ENCODE data around the gene RUVBL2. TPM values are rescaled to one million over a fixed set of nuclear protein-coding genes. Genes with fewer than 3 reads are reported as not detected.

RUVBL2 gene
- total RNA-seq, 5 donors from 2014 or later (not counting 1 experiment from before 2014, with no cell fraction given) = 20.3 to 48.7 (median 41.4) TPM

- H3K9me3 Mint-ChIP-seq = no peaks in the 10 kb centered on the region
- WGBS (ENCODE audit: insufficient coverage) = no CpG with 5 or more reads among the region's 7 CpGs
- peaks cover 57 to 79% (median 62%) of the 10 kb centered on the region in 3 donors for H3K4me1 Mint-ChIP-seq
- no peak for DNase-seq
- peak overlapping the region; percentile 87 to 96 for H3K27ac Mint-ChIP-seq
- H3K27ac ChIP-seq (ENCODE audit: low read length) = peak overlapping the region; percentile 80
- H3K4me1 ChIP-seq (ENCODE audit: control insufficient read depth in 1 of 2, extremely low read depth in 1 of 2, insufficient read depth in 2 of 2, low read length in 2 of 2) = peaks cover 22 to 69% of the 10 kb centered on the region in 2 experiments
- no peak for ATAC-seq (replicated peaks in 1 of 4)
- no peaks in the 10 kb centered on the region for H3K9me3 ChIP-seq
- no peaks in the 10 kb centered on the region for H3K27me3 Mint-ChIP-seq
- H3K4me3 ChIP-seq (ENCODE audit: control insufficient read depth in 1 of 2, extremely low read depth in 1 of 2, low read length in 1 of 2) = no peak overlapping the region
- POLR2A ChIA-PET = interaction anchor here in 1 of 2 donors (1.0 kb wide), 1 partner anchor 31 kb away, joined by 5 read pairs; the partner anchor contains the start of genes GYS1 and RUVBL2
- H3K27me3 ChIP-seq (replicated peaks in 1 of 2; ENCODE audit: control insufficient read depth in 2 of 2, extremely low read depth in 1 of 2, insufficient read depth in 2 of 2, low read length in 1 of 2) = no peaks in the 10 kb centered on the region
- peaks cover 15% of the 10 kb centered on the region for H3K36me3 Mint-ChIP-seq
- CTCF ChIA-PET = no interaction called here
- H3K4me3 Mint-ChIP-seq = peak overlapping the region in 2 of 3 donors; percentile 41 to 98
- H3K36me3 ChIP-seq (ENCODE audit: control insufficient read depth in 2 of 2, extremely low read depth in 1 of 2, insufficient read depth in 1 of 2, low read length in 1 of 2) = peaks cover 0 to 17% of the 10 kb centered on the region in 2 donors
These were observed 30.9 kb upstream of the RUVBL2 start for GRCh38 chr19:48962849-48963165.

- Mint-ChIP-seq H3K4me1 (peaks cover 57 to 79% (median 59%) of the 10 kb centered on the region in 3 donors), H3K27ac (peak overlapping the region; percentile 96 to 99), H3K27me3 (no peaks in the 10 kb centered on the region), H3K4me3 (peak overlapping the region; percentile 98 to 100 (median 100)), H3K9me3 (no peaks in the 10 kb centered on the region), H3K36me3 (peaks cover 17% of the 10 kb centered on the region)
- H3K36me3 ChIP-seq (ENCODE audit: control insufficient read depth in 2 of 2, extremely low read depth in 1 of 2, insufficient read depth in 1 of 2, low read length in 1 of 2) = peaks cover 3 to 22% of the 10 kb centered on the region in 2 donors
- no peak for ATAC-seq (replicated peaks in 1 of 4)
- ChIA-PET CTCF (interaction anchor here in 1 of 2 donors (1.1 kb wide), 1 partner anchor 30 kb away, joined by 4 read pairs; the partner anchor contains the start of gene RUVBL2), POLR2A (interaction anchor here in 1 of 2 donors (0.5 kb wide), 1 partner anchor 83 kb away, joined by 6 read pairs; no protein-coding TSS in a partner anchor)
- WGBS (ENCODE audit: insufficient coverage) = 21% methylated on average over 23 of the region's 28 CpGs
- H3K9me3 ChIP-seq = no peaks in the 10 kb centered on the region
- peak overlapping the region; percentile 1 to 15 for H3K4me3 ChIP-seq (ENCODE audit: control insufficient read depth in 1 of 2, extremely low read depth in 1 of 2, low read length in 1 of 2)
- no peaks in the 10 kb centered on the region for H3K27me3 ChIP-seq (replicated peaks in 1 of 2; ENCODE audit: control insufficient read depth in 2 of 2, extremely low read depth in 1 of 2, insufficient read depth in 2 of 2, low read length in 1 of 2)
- DNase-seq = peak in 18 of 35 experiments; percentile 12 to 61 (median 26)
- H3K4me1 ChIP-seq (ENCODE audit: control insufficient read depth in 1 of 2, extremely low read depth in 1 of 2, insufficient read depth in 2 of 2, low read length in 2 of 2) = peaks cover 22 to 66% of the 10 kb centered on the region in 2 experiments
- H3K27ac ChIP-seq (ENCODE audit: low read length) = peak overlapping the region; percentile 65
These were observed 30.1 kb upstream of the RUVBL2 start for GRCh38 chr19:48963371-48964204.

DNA sequence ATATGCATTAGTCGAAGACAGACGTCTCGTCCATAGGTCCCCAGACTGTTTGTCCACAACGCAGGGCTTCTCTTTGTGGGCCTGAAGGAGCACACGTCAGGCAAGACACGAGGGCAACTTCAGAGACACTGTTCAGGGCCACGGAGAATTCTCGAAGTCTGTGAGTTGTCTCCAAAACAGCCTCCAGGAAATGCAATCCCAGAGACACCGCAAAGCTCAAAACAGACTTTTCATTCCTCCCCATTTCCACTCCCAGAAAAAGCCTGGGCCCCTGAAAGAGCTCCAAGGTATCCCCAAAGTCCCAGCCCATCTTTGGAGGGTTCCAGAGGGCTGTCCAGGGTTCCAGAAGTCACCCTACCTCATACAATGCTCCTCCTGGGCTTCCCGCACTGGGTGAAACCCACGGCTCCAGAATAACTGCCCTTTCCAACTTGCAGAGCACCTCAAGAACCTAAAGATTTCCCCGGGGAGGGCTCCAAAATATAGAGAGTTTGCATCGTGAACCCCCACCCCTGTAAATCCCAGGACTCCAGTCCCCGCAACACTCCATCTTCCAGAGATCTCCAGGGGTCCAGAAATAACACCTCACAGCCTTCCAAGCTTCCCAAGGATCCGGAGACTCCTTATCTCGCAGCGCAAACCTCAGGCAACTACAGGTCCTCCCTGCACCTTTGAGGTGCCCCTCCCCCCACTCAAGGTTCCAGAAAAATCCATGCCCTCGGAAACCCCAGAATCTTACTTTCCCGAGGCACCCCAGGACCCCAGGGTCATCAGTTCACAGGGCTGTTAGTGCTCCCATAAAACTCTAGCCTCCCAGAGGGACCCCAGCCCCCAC lies 29.3 kb upstream of the RUVBL2 start:
- peak overlapping the region; percentile 98 to 100 (median 100) for H3K4me3 Mint-ChIP-seq
- ATAC-seq (replicated peaks in 1 of 4) (no peak), DNase-seq (peak in 2 of 35 experiments; percentile 14 to 37)
- no peaks in the 10 kb centered on the region for H3K9me3 Mint-ChIP-seq
- WGBS (ENCODE audit: insufficient coverage) = 34% methylated on average over 14 of the region's 19 CpGs
- peaks cover 17% of the 10 kb centered on the region for H3K36me3 Mint-ChIP-seq
- H3K27me3 Mint-ChIP-seq = no peaks in the 10 kb centered on the region
- H3K4me3 ChIP-seq (ENCODE audit: control insufficient read depth in 1 of 2, extremely low read depth in 1 of 2, low read length in 1 of 2) = peak overlapping the region; percentile 58 to 81
- H3K9me3 ChIP-seq = no peaks in the 10 kb centered on the region
- peaks cover 8 to 31% of the 10 kb centered on the region in 2 donors for H3K36me3 ChIP-seq (ENCODE audit: control insufficient read depth in 2 of 2, extremely low read depth in 1 of 2, insufficient read depth in 1 of 2, low read length in 1 of 2)
- peak overlapping the region; percentile 65 for H3K27ac ChIP-seq (ENCODE audit: low read length)
- peaks cover 22 to 65% of the 10 kb centered on the region in 2 experiments for H3K4me1 ChIP-seq (ENCODE audit: control insufficient read depth in 1 of 2, extremely low read depth in 1 of 2, insufficient read depth in 2 of 2, low read length in 2 of 2)
- H3K4me1 Mint-ChIP-seq = peaks cover 55 to 75% (median 59%) of the 10 kb centered on the region in 3 donors
- H3K27me3 ChIP-seq (replicated peaks in 1 of 2; ENCODE audit: control insufficient read depth in 2 of 2, extremely low read depth in 1 of 2, insufficient read depth in 2 of 2, low read length in 1 of 2) = no peaks in the 10 kb centered on the region
- ChIA-PET CTCF (interaction anchor here in 1 of 2 donors (1.1 kb wide), 1 partner anchor 29 kb away, joined by 4 read pairs; the partner anchor contains the start of gene RUVBL2), POLR2A (no interaction called here)
- peak overlapping the region; percentile 96 to 99 for H3K27ac Mint-ChIP-seq

GRCh38 chr19:48965040-48965805 lies 28.5 kb upstream of the RUVBL2 start, which contains the start of gene FTL:
Gene FTL, plus strand, starts transcription at chr19:48965309. Its CDS starts 199 bp downstream, at chr19:48965508.
- Histone ChIP-seq H3K4me3 (ENCODE audit: control insufficient read depth in 1 of 2, extremely low read depth in 1 of 2, low read length in 1 of 2) (peak within 1 kb of the TSS; percentile 80 to 81), H3K27ac (ENCODE audit: low read length) (peak within 1 kb of the TSS; percentile 65), H3K4me1 (ENCODE audit: control insufficient read depth in 1 of 2, extremely low read depth in 1 of 2, insufficient read depth in 2 of 2, low read length in 2 of 2) (peaks cover 22 to 57% of the 10 kb centered on the region in 2 experiments), H3K9me3 (no peaks in the 10 kb centered on the region), H3K27me3 (replicated peaks in 1 of 2; ENCODE audit: control insufficient read depth in 2 of 2, extremely low read depth in 1 of 2, insufficient read depth in 2 of 2, low read length in 1 of 2) (no peaks in the 10 kb centered on the region), H3K36me3 (ENCODE audit: control insufficient read depth in 2 of 2, extremely low read depth in 1 of 2, insufficient read depth in 1 of 2, low read length in 1 of 2) (peaks cover 10 to 39% of the 10 kb centered on the region in 2 donors)
- ATAC-seq (replicated peaks in 1 of 4) (peak; percentile 76 to 82 (median 80)), DNase-seq (peak; percentile 66 to 93 (median 79))
- ChIA-PET POLR2A (no interaction called here), CTCF (no interaction called here)
- under 1% methylated on average over 48 of the region's 52 CpGs for WGBS (ENCODE audit: insufficient coverage)
- Mint-ChIP-seq H3K4me1 (peaks cover 55 to 73% (median 59%) of the 10 kb centered on the region in 3 donors), H3K27ac (peak within 1 kb of the TSS; percentile 99 to 100), H3K27me3 (no peaks in the 10 kb centered on the region), H3K9me3 (no peaks in the 10 kb centered on the region), H3K4me3 (peak within 1 kb of the TSS; percentile 98 to 100 (median 100)), H3K36me3 (peaks cover 17% of the 10 kb centered on the region)

DNA sequence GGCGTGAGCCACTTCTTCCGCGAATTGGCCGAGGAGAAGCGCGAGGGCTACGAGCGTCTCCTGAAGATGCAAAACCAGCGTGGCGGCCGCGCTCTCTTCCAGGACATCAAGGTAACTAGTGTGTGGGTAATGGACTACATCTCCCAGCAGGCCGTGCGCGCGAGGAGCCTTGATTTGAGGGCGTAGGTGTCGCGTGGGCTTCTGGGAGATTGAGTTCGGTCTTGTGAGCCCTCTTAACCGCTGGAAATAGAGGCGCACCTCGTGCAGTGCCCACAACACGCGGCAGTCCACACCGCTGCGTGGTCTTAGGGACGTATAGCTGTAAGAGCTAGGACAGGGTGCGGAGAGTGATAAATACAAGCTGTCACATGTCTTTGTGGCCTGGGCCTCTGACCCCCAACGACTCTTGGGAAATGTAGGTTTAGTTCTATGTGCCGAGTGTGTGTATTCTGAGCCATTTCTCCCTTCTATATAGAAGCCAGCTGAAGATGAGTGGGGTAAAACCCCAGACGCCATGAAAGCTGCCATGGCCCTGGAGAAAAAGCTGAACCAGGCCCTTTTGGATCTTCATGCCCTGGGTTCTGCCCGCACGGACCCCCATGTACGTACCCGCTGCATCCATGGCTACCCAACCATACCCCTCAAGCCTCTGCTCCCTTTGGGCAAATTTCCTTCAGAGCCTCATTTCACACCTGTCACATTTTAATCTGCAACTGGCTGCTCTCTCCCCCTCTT lies 27.7 kb upstream of the RUVBL2 start:
- ATAC-seq (replicated peaks in 1 of 4) = peak; percentile 63 to 77 (median 69)
- Histone ChIP-seq H3K9me3 (no peaks in the 10 kb centered on the region), H3K27ac (ENCODE audit: low read length) (peak overlapping the region; percentile 64), H3K4me3 (ENCODE audit: control insufficient read depth in 1 of 2, extremely low read depth in 1 of 2, low read length in 1 of 2) (peak overlapping the region; percentile 80 to 81), H3K36me3 (ENCODE audit: control insufficient read depth in 2 of 2, extremely low read depth in 1 of 2, insufficient read depth in 1 of 2, low read length in 1 of 2) (peaks cover 16 to 45% of the 10 kb centered on the region in 2 donors), H3K4me1 (ENCODE audit: control insufficient read depth in 1 of 2, extremely low read depth in 1 of 2, insufficient read depth in 2 of 2, low read length in 2 of 2) (peaks cover 22 to 58% of the 10 kb centered on the region in 2 experiments), H3K27me3 (replicated peaks in 1 of 2; ENCODE audit: control insufficient read depth in 2 of 2, extremely low read depth in 1 of 2, insufficient read depth in 2 of 2, low read length in 1 of 2) (no peaks in the 10 kb centered on the region)
- H3K36me3 Mint-ChIP-seq = peaks cover 20% of the 10 kb centered on the region
- POLR2A ChIA-PET = interaction anchor here (0.5 to 0.7 kb wide), 4 partner anchors 12 to 597 kb away, joined by 3 to 5 read pairs (median 4); no protein-coding TSS in a partner anchor
- peak overlapping the region; percentile 99 to 100 for H3K27ac Mint-ChIP-seq
- DNase-seq = peak; percentile 78 to 95 (median 89)
- no peaks in the 10 kb centered on the region for H3K27me3 Mint-ChIP-seq
- H3K9me3 Mint-ChIP-seq = no peaks in the 10 kb centered on the region
- peak overlapping the region; percentile 98 to 100 (median 100) for H3K4me3 Mint-ChIP-seq
- 14% methylated on average over 26 of the region's 36 CpGs for WGBS (ENCODE audit: insufficient coverage)
- peaks cover 58 to 71% (median 62%) of the 10 kb centered on the region in 3 donors for H3K4me1 Mint-ChIP-seq
- CTCF ChIA-PET = interaction anchor here (0.6 to 1.3 kb wide), 4 partner anchors 10 to 41 kb away, joined by 4 to 14 read pairs (median 4); partner anchors contain the start of genes GYS1 (in 1 of the 2) and RUVBL2 (in 1 of the 2)
